T47D (cell line): Measurements from ENCODE around the gene ELL.
A peak's percentile ranks its signal among the peaks of the same experiment; 100 is the strongest.

ENCODE experiments used
- DNase-seq, 2 experiments: peaks; one replicate each; pipeline versions ENCODE4 v3.0.0 to v3.0.0-alpha.2; 2011 to 2012; ENCODE audit warnings: low read depth in 1 of 2, low spot score in 1 of 2
- JUND ChIP-seq: IDR thresholded peaks from 2 replicates; pipeline ENCODE4 v1.6.1; 2012; ENCODE audit warnings: low read depth
- in situ Hi-C: cut with HindIII; loops from 2 replicates; pipeline ENCODE4 v1.10.0; 2016; ENCODE audit warnings: low sequenced_read_pairs, low pct_unique_long_range_greater_than_20kb

ELL gene

DNA sequence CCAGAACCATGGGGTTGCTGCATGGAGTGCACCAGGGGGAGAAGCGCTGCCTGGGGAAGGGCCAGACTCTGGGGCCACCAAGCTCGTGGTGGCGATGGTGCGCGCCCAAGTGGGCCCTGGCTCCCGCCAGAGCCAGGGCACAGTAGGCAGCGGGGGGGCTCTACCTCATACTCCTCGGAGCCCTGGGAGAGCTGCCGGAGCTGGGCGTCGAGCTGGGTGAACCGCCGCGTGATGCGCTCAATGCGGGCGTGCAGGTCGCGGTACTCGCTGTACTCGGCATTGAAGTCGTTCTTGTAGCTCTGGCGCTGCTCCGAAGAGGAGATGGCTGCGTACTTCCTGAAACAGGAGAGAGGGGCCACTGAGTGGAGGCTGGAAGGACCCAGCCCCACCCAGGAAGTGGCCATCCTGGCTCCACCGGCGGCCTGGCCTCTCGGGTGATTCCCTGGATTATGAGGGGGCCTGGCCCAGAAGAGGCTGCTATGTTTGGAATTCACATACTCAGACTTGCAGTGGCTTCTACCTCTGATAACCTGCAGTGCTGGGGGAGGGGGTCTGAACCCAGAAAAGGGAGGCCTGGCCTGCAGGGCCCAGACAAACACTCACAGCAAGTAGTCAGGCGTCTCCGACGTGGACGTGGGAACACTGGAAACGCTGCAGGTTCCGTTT is 75.6 kb downstream of the ELL start:
- DNase-seq, result peak in 1 of 2 experiments; percentile 77
- in situ Hi-C loops, result no loop called here
- TF ChIP-seq JUND, result no peak

- TF ChIP-seq JUND, result no peak
- in situ Hi-C loops, result no loop called here
- DNase-seq, result no peak
Measured at GRCh38 chr19:18445262-18445948, 76.5 kb downstream of the ELL start.

- no peak for DNase-seq
- in situ Hi-C loops, result no loop called here
- TF ChIP-seq JUND, result no peak
Measured at GRCh38 chr19:18444513-18444912, 77.4 kb downstream of the ELL start.

DNA sequence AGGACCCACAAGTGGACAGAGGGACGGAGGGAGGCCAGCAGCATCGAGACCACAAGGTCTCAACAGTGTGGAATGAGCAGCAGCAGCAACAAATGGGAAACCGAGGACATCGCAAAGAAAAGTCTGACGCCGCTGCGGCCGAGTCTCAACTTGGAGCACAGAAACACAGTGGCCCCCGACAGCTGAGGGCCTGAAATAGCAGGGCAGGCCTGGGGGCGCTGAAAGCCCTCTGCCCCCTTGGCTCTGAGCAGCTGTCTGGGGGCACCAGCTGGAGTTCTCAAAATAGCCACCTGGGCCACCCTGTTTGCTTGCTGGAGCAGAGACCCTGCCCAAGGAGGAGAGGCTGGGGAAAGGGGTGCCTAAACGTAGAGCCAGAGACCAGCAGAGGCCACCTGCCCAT is 78.0 kb downstream of the ELL start:
- no peak for TF ChIP-seq JUND
- in situ Hi-C loops, result no loop called here
- DNase-seq, result no peak

- no peak for TF ChIP-seq JUND
Measured at GRCh38 chr19:18443406-18443805, 78.5 kb downstream of the ELL start.

DNA sequence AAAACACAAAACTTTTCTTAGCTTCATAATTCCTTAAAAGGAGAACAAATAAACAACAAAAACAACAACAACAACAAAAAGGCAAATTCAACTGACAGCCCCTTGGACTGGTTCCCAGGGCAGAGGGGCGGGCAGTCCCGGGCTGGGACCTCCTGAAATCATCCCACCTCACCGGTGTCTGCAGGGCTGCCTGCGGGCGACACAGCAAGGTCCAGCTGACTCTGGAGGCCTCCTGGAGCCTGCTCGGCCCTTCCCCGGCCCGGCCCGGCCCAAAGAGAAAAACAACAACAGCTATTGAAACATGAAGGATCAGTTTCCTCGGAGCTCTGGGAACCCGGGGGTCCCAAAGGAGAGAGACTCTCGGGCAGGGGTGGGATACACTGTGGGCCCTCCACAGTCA is 78.9 kb downstream of the ELL start:
- TF ChIP-seq JUND, result no peak
- DNase-seq, result no peak
- in situ Hi-C loops, result no loop called here

More at GRCh38 chr19:18443406-18443805, 78.5 kb downstream of the ELL start:
- DNase-seq, result no peak
- in situ Hi-C loops, result no loop called here

GRCh38 chr19:18441804-18442788 is 79.8 kb downstream of the ELL start:
- no peak for TF ChIP-seq JUND
- DNase-seq, result no peak
- in situ Hi-C loops, result no loop called here

- in situ Hi-C loops, result no loop called here
- DNase-seq, result no peak
- no peak for TF ChIP-seq JUND
Measured at GRCh38 chr19:18440936-18441803, 80.7 kb downstream of the ELL start.

- in situ Hi-C loops, result no loop called here
- TF ChIP-seq JUND, result no peak
- DNase-seq, result peak; percentile 68 to 73
Measured at GRCh38 chr19:18440415-18440877, 81.4 kb downstream of the ELL start.

- in situ Hi-C loops, result no loop called here
- DNase-seq, result no peak
- no peak for TF ChIP-seq JUND
Measured at GRCh38 chr19:18439910-18440237, 82.0 kb downstream of the ELL start.

- peak in 1 of 2 experiments; percentile 47 for DNase-seq
- in situ Hi-C loops, result no loop called here
- no peak for TF ChIP-seq JUND
Measured at GRCh38 chr19:18439025-18439909, 82.6 kb downstream of the ELL start.
